ENCODE data around the gene ANK2. TPM values are rescaled to one million over a fixed set of nuclear protein-coding genes. Genes with fewer than 3 reads are reported as not detected.

ANK2 gene
- total and polyA plus RNA-seq, 2 of the 13 experiments (the other 11 are each of a cell fraction or from before 2014, with no cell fraction given), result 2.7 to 15.1 TPM

DNA sequence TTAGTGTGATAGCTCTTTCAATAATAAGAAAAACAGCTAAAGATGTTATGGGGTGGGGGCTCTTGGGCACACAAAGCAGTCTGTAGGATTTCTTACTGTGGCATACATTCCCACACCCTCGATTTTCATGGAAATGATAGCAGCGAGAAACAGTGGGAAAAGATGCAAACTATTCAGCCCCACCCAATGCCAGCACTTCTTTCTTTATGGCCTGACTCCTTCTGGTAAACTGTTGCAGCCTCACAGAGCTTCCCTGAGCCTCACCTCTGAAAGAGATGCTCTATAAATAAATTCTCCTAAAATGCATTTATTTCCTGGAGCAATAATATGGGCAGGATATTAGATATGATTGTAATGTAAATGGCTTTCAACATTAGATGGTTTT lies 910 bp downstream of the ANK2 start:
- Histone ChIP-seq H3K79me2 (ENCODE audit: insufficient read depth, low read length) (no peaks in the 10 kb centered on the region), H3K4me1 (ENCODE audit: insufficient read depth, low read length) (no peaks in the 10 kb centered on the region), H2AFZ (ENCODE audit: low read length) (no peak overlapping the region), H3K9ac (ENCODE audit: insufficient read depth, low read depth, low read length) (no peak overlapping the region), H3K27ac (ENCODE audit: extremely low read length, insufficient read depth, low read length) (no peak overlapping the region), H4K20me1 (ENCODE audit: insufficient read depth, low read length) (no peaks in the 10 kb centered on the region), H3K9me3 (ENCODE audit: low read length) (no peaks in the 10 kb centered on the region), H3K4me3 (replicated peaks in 1 of 3; ENCODE audit: insufficient read depth in 1 of 3, low read depth in 2 of 3, low read length in 3 of 3) (no peak overlapping the region), H3K27me3 (ENCODE audit: control insufficient read depth in 1 of 2, insufficient read depth in 2 of 2, low read length in 2 of 2) (peaks cover 0 to 3% of the 10 kb centered on the region in 2 experiments; a peak in 2 of 5 replicates), H3K36me3 (replicated peaks in 1 of 2; ENCODE audit: control insufficient read depth in 1 of 2, insufficient read depth in 2 of 2, low read length in 2 of 2) (no peaks in the 10 kb centered on the region), H3K4me2 (ENCODE audit: low read depth, low read length) (no peak overlapping the region)
- ATAC-seq, result no peak
- CTCF ChIA-PET (ENCODE audit: low intra/inter-chr PET ratio, low total read pairs), result no interaction called here
- no peak for DNase-seq (ENCODE audit: low spot score)
- BruUV-seq (replicated peaks), result no TSS peak
- WGBS (ENCODE audit: low lambda C conversion rate), result 0% methylated on average over 2 of the region's 2 CpGs
- intact Hi-C loops (cut with micrococcal nuclease; ENCODE audit: unreplicated experiment) (no loop called here), in situ Hi-C loops (cut with HindIII; ENCODE audit: extremely low pct_ligation_motif_present, low pct_unique_long_range_greater_than_20kb) (no loop called here)
- FAIRE-seq, result no peak
- TF ChIP-seq, protein P1, sequence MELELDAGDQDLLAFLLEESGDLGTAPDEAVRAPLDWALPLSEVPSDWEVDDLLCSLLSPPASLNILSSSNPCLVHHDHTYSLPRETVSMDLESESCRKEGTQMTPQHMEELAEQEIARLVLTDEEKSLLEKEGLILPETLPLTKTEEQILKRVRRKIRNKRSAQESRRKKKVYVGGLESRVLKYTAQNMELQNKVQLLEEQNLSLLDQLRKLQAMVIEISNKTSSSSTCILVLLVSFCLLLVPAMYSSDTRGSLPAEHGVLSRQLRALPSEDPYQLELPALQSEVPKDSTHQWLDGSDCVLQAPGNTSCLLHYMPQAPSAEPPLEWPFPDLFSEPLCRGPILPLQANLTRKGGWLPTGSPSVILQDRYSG (CRISPR knock-in tag; IDR thresholded peaks at IDR 0.05), result no peak
- TF ChIP-seq ZNF441 (CRISPR knock-in tag; IDR thresholded peaks at IDR 0.05; ENCODE audit: borderline replicate concordance), result no peak
- TF ChIP-seq ZNF180 (CRISPR knock-in tag; IDR thresholded peaks at IDR 0.05; ENCODE audit: borderline replicate concordance, low read depth), result no peak
- TF ChIP-seq SOX5 (CRISPR knock-in tag; IDR thresholded peaks at IDR 0.05; ENCODE audit: borderline replicate concordance), result no peak
- no peak for TF ChIP-seq TOE1 (CRISPR knock-in tag; IDR thresholded peaks at IDR 0.05)
- TF ChIP-seq ZNF850 (CRISPR knock-in tag; conservative IDR thresholded peaks at IDR 0.05), result no peak
- TF ChIP-seq, protein P2, sequence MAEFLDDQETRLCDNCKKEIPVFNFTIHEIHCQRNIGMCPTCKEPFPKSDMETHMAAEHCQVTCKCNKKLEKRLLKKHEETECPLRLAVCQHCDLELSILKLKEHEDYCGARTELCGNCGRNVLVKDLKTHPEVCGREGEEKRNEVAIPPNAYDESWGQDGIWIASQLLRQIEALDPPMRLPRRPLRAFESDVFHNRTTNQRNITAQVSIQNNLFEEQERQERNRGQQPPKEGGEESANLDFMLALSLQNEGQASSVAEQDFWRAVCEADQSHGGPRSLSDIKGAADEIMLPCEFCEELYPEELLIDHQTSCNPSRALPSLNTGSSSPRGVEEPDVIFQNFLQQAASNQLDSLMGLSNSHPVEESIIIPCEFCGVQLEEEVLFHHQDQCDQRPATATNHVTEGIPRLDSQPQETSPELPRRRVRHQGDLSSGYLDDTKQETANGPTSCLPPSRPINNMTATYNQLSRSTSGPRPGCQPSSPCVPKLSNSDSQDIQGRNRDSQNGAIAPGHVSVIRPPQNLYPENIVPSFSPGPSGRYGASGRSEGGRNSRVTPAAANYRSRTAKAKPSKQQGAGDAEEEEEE (CRISPR knock-in tag; IDR thresholded peaks at IDR 0.05; ENCODE audit: borderline replicate concordance), result no peak
- TF ChIP-seq, protein P3, sequence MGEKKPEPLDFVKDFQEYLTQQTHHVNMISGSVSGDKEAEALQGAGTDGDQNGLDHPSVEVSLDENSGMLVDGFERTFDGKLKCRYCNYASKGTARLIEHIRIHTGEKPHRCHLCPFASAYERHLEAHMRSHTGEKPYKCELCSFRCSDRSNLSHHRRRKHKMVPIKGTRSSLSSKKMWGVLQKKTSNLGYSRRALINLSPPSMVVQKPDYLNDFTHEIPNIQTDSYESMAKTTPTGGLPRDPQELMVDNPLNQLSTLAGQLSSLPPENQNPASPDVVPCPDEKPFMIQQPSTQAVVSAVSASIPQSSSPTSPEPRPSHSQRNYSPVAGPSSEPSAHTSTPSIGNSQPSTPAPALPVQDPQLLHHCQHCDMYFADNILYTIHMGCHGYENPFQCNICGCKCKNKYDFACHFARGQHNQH (CRISPR knock-in tag; IDR thresholded peaks at IDR 0.05), result no peak
- TF ChIP-seq KLF12 (CRISPR knock-in tag; IDR thresholded peaks at IDR 0.05; ENCODE audit: borderline replicate concordance), result no peak
- TF ChIP-seq SCMH1 (CRISPR knock-in tag; IDR thresholded peaks at IDR 0.05; ENCODE audit: borderline replicate concordance), result no peak
- TF ChIP-seq, protein P4, sequence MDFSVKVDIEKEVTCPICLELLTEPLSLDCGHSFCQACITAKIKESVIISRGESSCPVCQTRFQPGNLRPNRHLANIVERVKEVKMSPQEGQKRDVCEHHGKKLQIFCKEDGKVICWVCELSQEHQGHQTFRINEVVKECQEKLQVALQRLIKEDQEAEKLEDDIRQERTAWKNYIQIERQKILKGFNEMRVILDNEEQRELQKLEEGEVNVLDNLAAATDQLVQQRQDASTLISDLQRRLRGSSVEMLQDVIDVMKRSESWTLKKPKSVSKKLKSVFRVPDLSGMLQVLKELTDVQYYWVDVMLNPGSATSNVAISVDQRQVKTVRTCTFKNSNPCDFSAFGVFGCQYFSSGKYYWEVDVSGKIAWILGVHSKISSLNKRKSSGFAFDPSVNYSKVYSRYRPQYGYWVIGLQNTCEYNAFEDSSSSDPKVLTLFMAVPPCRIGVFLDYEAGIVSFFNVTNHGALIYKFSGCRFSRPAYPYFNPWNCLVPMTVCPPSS (IDR thresholded peaks at IDR 0.05), result no peak
- no peak for TF ChIP-seq PRPF4 (IDR thresholded peaks at IDR 0.05; ENCODE audit: low read depth, low read length, poor library complexity, severe bottlenecking)
- TF ChIP-seq, protein P5, sequence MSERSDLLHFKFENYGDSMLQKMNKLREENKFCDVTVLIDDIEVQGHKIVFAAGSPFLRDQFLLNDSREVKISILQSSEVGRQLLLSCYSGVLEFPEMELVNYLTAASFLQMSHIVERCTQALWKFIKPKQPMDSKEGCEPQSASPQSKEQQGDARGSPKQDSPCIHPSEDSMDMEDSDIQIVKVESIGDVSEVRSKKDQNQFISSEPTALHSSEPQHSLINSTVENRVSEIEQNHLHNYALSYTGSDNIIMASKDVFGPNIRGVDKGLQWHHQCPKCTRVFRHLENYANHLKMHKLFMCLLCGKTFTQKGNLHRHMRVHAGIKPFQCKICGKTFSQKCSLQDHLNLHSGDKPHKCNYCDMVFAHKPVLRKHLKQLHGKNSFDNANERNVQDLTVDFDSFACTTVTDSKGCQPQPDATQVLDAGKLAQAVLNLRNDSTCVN (CRISPR knock-in tag; IDR thresholded peaks at IDR 0.05; ENCODE audit: borderline replicate concordance), result no peak
- TF ChIP-seq RORA (CRISPR knock-in tag; IDR thresholded peaks at IDR 0.05), result no peak
- TF ChIP-seq ZNF776 (CRISPR knock-in tag; IDR thresholded peaks at IDR 0.05), result no peak
- no peak for TF ChIP-seq ZNF335 (CRISPR knock-in tag; IDR thresholded peaks at IDR 0.05)
- no peak for TF ChIP-seq KLF16 (CRISPR knock-in tag; IDR thresholded peaks at IDR 0.05)
- TF ChIP-seq SALL2 (CRISPR knock-in tag; IDR thresholded peaks at IDR 0.05), result no peak
- no peak for TF ChIP-seq ZNF446 (CRISPR knock-in tag; IDR thresholded peaks at IDR 0.05)
- TF ChIP-seq ZMAT3 (CRISPR knock-in tag; conservative IDR thresholded peaks at IDR 0.05), result no peak
- POLR2A ChIA-PET, result no interaction called here
